Activated naive CD4-positive, alpha-beta T cell treated with anti-CD3 and anti-CD28 coated beads for 36 hours (primary cell): ENCODE results near the gene MX2. TPM values are rescaled to one million over a fixed set of nuclear protein-coding genes. Genes with fewer than 3 reads are reported as not detected.

Experiments used
- CTCF ChIA-PET: fragments of 350-600 bp; sonication (Branson Sonifier 250); formaldehyde crosslinking; loops from one replicate; lab custom pipeline; 2021; ENCODE audit warnings: antibody characterized with exemption; lab: Charles Lee
- DNase-seq: peaks from one replicate; pipeline ENCODE4 v3.0.0-alpha.2; 2020
- H3K27ac Mint-ChIP-seq: one replicate; pipeline ENCODE4 v1.8.0; 2021; ENCODE audit warnings: mild to moderate bottlenecking, mixed read lengths
- H3K27me3 Mint-ChIP-seq: one replicate; pipeline ENCODE4 v1.8.0; 2021; ENCODE audit warnings: low read depth, mixed read lengths
- H3K36me3 Mint-ChIP-seq: one replicate; pipeline ENCODE4 v1.8.0; 2021; ENCODE audit warnings: low read depth, mixed read lengths
- H3K4me1 Mint-ChIP-seq: one replicate; pipeline ENCODE4 v1.8.0; 2021; ENCODE audit warnings: low read depth, mixed read lengths
- H3K4me3 Mint-ChIP-seq: one replicate; pipeline ENCODE4 v1.8.0; 2021; ENCODE audit warnings: mild to moderate bottlenecking, moderate library complexity, mixed read lengths
- H3K9me3 Mint-ChIP-seq: one replicate; pipeline ENCODE4 v1.8.0; 2021; ENCODE audit warnings: mixed read lengths
- intact Hi-C: fragments of 100-400 bp; cut with micrococcal nuclease; formaldehyde crosslinking; loops from one replicate; pipeline ENCODE4 v1.15.1; 2023
- total RNA-seq, 2 experiments: library from RNA; stranded (reverse); gene quantifications; one replicate each; pipeline ENCODE4 v1.2.3, GENCODE V29; 2021

MX2 gene
- total RNA-seq, 2 experiments from 2014 or later, result 32.5 to 33.4 TPM

DNA sequence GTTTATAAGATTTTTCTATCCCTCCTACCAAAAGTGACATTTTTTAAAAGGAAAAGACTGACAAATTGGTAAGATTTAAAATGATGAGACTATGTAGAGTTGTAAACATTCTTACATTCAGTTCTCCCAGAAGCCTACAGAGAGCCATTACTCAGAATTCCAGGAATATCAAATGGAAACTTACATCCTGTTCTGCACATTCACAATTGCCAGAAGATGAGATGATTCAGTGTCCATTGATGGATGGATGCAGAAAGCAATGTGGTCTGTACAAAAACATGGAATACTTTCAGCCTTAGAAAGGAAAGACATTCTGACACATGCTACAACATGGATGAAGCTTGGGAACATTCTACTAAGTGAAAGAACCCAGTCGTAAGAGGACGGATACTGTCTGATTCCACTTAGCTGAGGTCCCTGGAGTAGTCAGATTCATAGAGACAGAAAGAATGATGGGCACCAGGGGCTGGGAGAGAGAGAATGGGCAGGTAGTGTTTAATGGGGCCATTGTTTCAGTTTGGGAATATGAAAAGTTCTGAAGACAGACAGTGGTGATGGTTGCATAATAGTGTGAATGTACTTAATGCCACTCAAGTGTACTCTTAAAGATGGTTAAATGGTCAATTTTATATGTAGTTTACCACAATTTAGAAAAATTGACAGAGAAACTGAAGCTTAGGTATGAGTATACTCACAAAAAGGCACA, 80.8 kb downstream of the MX2 start:
- Mint-ChIP-seq H3K36me3 (peaks cover 73% of the 10 kb centered on the region), H3K9me3 (no peaks in the 10 kb centered on the region), H3K27me3 (no peaks in the 10 kb centered on the region), H3K4me3 (no peak overlapping the region), H3K27ac (no peak overlapping the region), H3K4me1 (no peaks in the 10 kb centered on the region)
- DNase-seq, result no peak
- intact Hi-C loops, result no loop called here
- CTCF ChIA-PET, result interaction anchor here (1.1 kb wide), 1 partner anchor 160 kb away, joined by 3 read pairs; no protein-coding TSS in a partner anchor

DNA sequence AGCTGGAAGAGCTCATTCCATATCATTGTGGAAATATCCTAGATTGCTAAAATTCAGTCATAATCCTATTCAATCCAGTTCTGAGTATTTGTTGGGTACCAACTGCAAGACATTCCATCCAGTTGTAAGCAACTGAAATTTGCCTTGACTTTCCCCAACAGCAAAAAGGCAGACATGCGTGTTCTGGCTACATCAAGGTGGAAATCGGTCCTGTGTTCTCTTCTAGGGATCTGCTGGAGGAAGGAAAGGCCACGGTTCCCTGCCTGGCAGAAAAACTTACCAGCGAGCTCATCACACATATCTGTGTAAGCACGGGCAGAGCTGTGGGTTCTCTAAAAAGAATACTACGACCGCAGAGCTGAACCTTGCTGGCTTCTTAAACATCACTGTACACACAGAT, 81.7 kb downstream of the MX2 start:
- no peaks in the 10 kb centered on the region for H3K4me1 Mint-ChIP-seq
- no peaks in the 10 kb centered on the region for H3K9me3 Mint-ChIP-seq
- DNase-seq, result no peak
- no peaks in the 10 kb centered on the region for H3K27me3 Mint-ChIP-seq
- no peak overlapping the region for H3K27ac Mint-ChIP-seq
- H3K36me3 Mint-ChIP-seq, result peaks cover 68% of the 10 kb centered on the region
- CTCF ChIA-PET, result no interaction called here
- H3K4me3 Mint-ChIP-seq, result no peak overlapping the region
- intact Hi-C loops, result no loop called here

DNA sequence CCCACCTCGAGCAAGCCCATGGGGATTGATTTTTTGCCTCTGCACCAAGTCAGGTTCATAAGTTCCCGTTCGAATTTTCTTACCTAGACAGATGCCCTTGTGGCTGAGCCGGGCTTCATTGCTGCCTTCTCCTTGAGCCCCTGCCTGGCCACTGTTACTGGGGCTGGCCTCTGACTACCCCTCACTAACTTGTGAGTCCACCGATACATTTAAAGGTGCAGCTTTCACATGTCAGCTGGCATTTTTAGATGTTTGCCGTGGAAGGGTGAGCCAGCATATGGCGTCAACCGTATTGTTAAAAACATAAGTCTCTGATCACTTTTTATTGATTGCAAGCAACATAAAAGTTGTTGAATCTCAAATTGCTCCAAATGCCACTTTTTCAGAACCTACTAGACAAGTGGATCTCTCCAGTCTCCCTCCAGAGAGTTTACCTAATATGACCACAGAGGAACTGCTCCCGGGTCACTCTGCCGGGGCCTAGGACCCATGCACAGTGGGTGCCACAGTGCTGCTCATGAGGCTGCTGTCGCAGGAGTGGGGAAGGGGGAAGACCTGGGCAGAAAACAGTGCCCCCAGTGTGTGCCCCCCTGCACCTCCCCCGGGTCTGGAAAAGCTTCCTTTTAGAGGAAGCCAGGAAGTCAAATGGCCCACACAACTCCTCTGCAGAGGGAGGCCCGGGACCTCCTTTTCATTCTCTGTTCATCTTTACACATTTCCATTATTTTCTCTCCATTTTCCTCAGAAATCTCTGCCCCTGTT, 83.1 kb downstream of the MX2 start:
- intact Hi-C loops, result no loop called here
- DNase-seq, result no peak
- Mint-ChIP-seq H3K27me3 (no peaks in the 10 kb centered on the region), H3K36me3 (peaks cover 67% of the 10 kb centered on the region), H3K9me3 (no peaks in the 10 kb centered on the region), H3K4me1 (no peaks in the 10 kb centered on the region), H3K27ac (no peak overlapping the region), H3K4me3 (no peak overlapping the region)
- CTCF ChIA-PET, result interaction anchor here (0.7 kb wide), 1 partner anchor 162 kb away, joined by 3 read pairs; no protein-coding TSS in a partner anchor

DNA sequence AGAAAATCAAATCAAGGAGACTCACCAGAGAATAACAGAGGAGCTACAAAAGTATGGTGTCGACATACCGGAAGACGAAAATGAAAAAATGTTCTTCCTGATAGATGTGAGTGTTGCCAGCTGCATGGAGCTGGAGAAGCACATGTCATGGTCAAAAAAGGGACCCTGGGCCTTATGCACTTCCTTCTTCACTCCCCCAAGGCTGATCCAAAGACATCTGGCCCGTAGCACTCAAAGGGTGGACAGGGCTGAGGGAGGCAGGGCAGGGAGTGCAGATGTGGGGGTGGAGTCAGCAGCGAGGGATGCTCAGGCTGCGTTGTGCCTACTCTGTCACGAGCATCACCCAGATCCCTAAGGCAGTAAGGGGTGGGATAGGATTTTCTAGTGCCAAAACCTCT, 83.6 kb downstream of the MX2 start:
- H3K27me3 Mint-ChIP-seq, result no peaks in the 10 kb centered on the region
- intact Hi-C loops, result no loop called here
- H3K4me1 Mint-ChIP-seq, result no peaks in the 10 kb centered on the region
- H3K36me3 Mint-ChIP-seq, result peaks cover 62% of the 10 kb centered on the region
- no peak overlapping the region for H3K4me3 Mint-ChIP-seq
- H3K9me3 Mint-ChIP-seq, result no peaks in the 10 kb centered on the region
- H3K27ac Mint-ChIP-seq, result no peak overlapping the region
- CTCF ChIA-PET, result interaction anchor here (0.7 kb wide), 1 partner anchor 162 kb away, joined by 3 read pairs; no protein-coding TSS in a partner anchor
- DNase-seq, result no peak

DNA sequence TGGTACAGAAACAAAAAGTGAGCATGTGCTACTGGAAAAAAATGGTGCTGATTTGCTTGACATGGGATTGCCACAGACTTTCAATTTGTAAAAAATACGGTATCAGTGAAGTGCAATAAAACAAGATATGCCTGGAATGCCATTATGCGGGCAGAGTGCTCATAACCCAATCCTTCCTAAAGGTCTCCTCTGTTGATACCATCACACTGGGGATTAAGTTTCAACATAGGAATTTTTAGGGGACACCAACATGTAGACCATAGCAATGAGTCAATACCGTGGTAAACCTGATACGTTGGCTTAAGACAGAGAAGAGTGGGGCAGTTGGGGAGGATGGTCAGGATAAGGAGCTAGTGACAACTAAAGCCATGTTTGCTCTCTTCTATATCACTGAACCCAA, 84.8 kb downstream of the MX2 start:
- H3K27me3 Mint-ChIP-seq, result no peaks in the 10 kb centered on the region
- DNase-seq, result no peak
- intact Hi-C loops, result no loop called here
- H3K4me3 Mint-ChIP-seq, result no peak overlapping the region
- no peaks in the 10 kb centered on the region for H3K9me3 Mint-ChIP-seq
- H3K27ac Mint-ChIP-seq, result no peak overlapping the region
- H3K36me3 Mint-ChIP-seq, result peaks cover 59% of the 10 kb centered on the region
- H3K4me1 Mint-ChIP-seq, result no peaks in the 10 kb centered on the region
- CTCF ChIA-PET, result no interaction called here

DNA sequence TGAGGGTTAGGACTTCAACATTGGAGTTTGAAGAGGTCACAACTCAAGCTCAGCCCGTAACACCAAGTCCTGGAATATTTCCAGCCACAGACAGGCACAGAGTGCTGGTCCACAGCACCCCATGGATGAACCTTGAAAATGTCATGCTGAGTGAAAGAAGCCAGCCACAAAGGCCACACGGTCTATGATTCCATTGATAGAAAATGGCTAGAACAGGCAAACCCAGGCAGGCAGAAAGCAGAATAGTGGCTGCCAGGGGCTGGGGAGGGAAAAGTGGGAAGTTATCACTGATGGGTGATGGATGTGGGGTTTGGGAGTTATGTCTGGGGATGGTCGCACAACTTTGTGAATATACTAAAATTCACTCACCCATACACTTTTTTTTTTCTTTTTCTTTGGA, 85.5 kb downstream of the MX2 start:
- Mint-ChIP-seq H3K4me1 (no peaks in the 10 kb centered on the region), H3K27me3 (no peaks in the 10 kb centered on the region), H3K9me3 (no peaks in the 10 kb centered on the region), H3K27ac (no peak overlapping the region), H3K36me3 (peaks cover 55% of the 10 kb centered on the region), H3K4me3 (no peak overlapping the region)
- CTCF ChIA-PET, result no interaction called here
- DNase-seq, result no peak
- intact Hi-C loops, result no loop called here

DNA sequence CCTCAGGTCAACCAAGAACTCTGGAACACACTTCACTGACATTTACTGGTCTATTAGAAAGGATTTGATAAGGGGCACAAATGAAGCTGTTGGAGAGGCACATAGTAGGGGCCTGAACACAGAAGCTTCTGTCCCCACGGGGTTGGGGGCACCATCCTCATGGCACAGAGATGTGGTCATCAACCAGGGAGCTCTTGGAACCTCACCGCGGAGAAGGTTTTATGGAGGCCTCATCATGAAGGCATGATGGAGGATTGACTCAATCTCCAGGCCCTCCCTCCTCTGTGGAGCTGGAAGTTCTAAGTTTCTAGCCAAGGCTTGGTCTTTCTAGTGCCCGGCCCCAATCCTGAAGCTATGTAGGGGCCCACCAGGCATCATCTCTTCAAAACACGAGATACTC, 87.8 kb downstream of the MX2 start:
- Mint-ChIP-seq H3K9me3 (no peaks in the 10 kb centered on the region), H3K27ac (no peak overlapping the region), H3K36me3 (peaks cover 48% of the 10 kb centered on the region), H3K4me1 (no peaks in the 10 kb centered on the region), H3K27me3 (no peaks in the 10 kb centered on the region), H3K4me3 (no peak overlapping the region)
- intact Hi-C loops, result no loop called here
- DNase-seq, result no peak
- CTCF ChIA-PET, result no interaction called here

DNA sequence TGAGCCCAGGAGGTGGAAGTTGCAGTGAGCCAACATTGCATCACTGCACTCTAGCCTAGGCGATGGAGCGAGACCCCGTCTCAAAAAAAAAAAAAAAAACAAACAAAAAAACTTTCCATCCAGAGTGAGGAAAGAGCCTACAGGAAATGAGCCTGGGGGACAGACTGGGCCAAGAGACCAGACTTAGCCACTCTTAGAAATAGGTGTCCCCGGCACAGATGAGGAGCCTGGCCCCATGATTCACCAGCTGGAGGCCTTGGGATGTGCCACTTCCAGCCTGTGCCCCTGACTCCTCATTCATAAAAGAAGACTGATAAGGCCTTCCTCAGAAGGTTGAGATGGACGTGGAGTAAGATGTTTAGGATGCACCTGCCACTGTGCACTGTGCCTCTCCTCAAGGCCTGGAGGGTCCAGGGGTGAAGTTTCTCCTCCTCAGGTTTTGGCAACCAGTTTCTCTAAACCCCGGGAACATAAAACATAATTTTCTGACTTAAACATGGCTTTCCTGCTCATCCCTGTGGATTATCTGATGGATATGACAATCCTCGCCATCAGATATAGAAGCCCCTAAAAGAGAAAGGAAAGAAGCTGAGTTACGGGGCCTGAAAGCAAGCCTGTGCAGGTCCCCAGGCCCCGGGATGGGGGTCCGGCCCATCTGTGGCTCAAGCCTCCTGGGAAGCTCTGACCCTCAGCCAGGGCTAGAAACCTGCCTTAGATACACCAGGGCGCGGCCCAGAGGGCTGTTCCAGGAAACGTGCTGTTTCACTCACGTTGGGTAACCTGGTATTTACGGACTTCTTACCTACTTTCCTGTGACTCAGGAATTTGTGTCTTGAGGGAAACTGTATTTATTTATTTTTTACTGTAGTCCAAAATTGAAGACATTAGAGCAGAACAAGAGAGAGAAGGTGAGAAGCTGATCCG, 90.2 kb downstream of the MX2 start:
- no peak for DNase-seq
- H3K9me3 Mint-ChIP-seq, result no peaks in the 10 kb centered on the region
- H3K36me3 Mint-ChIP-seq, result peaks cover 33% of the 10 kb centered on the region
- no peaks in the 10 kb centered on the region for H3K27me3 Mint-ChIP-seq
- H3K4me3 Mint-ChIP-seq, result no peak overlapping the region
- H3K27ac Mint-ChIP-seq, result no peak overlapping the region
- H3K4me1 Mint-ChIP-seq, result no peaks in the 10 kb centered on the region
- CTCF ChIA-PET, result interaction anchor here (1.5 to 1.7 kb wide), 2 partner anchors 8 to 169 kb away, joined by 4 to 7 read pairs; no protein-coding TSS in a partner anchor
- intact Hi-C loops, result no loop called here

DNA sequence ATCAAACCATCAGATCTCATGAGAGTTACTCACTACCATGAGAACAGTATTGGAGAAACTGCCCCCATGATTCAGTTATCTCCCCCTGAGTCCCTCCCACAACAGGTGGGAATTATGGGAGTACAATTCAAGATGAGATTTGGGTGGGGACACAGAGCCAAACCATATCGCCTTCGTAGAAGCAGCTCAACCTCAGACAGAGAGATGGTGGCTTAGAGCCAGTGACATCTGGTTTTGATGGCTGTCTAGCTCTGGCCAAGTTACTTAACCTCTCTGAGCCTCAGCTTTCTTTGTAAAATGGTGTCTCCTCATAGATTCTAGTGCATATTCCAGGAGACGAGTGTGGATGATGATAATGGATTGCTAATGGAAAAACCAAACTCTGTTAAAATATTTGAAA, 91.4 kb downstream of the MX2 start:
- Mint-ChIP-seq H3K9me3 (no peaks in the 10 kb centered on the region), H3K27me3 (no peaks in the 10 kb centered on the region), H3K4me1 (no peaks in the 10 kb centered on the region), H3K36me3 (peaks cover 28% of the 10 kb centered on the region), H3K4me3 (no peak overlapping the region), H3K27ac (peak overlapping the region; percentile 61)
- no peak for DNase-seq
- CTCF ChIA-PET, result interaction anchor here (1.5 to 1.7 kb wide), 2 partner anchors 7 to 170 kb away, joined by 4 to 7 read pairs; no protein-coding TSS in a partner anchor
- intact Hi-C loops, result no loop called here

DNA sequence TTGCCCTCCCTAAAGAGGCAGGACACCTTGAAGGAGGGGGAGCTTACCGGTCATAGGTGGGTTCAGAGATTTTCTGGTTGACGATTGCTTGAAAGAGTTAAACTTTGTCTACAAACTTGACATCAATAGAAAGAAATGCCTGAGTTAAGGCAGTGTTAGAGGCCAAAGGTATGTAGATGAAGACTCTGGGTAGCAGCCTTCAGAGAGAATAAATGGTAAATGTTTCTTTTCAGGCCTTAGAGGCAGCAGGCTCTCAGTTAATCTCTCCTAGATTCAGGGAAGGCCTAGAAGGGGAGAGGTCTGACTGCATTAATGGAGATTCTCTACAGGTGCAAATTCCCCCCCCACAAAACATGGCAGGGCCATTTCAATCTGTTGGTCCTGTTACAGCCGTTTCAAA, 91.9 kb downstream of the MX2 start:
- no peak overlapping the region for H3K4me3 Mint-ChIP-seq
- H3K4me1 Mint-ChIP-seq, result no peaks in the 10 kb centered on the region
- intact Hi-C loops, result no loop called here
- no peaks in the 10 kb centered on the region for H3K9me3 Mint-ChIP-seq
- H3K27ac Mint-ChIP-seq, result peak overlapping the region; percentile 61
- CTCF ChIA-PET, result no interaction called here
- no peak for DNase-seq
- peaks cover 28% of the 10 kb centered on the region for H3K36me3 Mint-ChIP-seq
- H3K27me3 Mint-ChIP-seq, result no peaks in the 10 kb centered on the region

DNA sequence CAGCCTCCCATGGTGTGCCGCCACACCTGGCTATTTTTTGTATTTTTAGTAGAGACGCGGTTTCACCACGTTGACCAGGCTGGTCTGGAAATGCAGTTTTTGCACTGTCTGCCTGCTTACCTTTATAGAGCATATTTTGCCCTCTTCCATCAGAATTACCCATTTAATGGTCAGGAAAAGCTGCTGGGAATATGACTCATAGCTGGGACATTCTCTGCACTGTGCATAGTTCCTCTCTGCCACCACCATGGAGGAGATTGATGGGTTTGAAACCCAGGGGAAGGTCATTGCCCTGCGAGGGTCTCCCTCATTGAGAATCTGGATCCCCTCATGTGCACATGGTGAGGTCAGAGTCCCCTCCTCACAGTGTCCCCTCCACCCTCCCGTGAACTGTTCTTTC, 96.3 kb downstream of the MX2 start:
- intact Hi-C loops, result no loop called here
- Mint-ChIP-seq H3K9me3 (no peaks in the 10 kb centered on the region), H3K4me3 (no peak overlapping the region), H3K27ac (no peak overlapping the region), H3K27me3 (no peaks in the 10 kb centered on the region), H3K36me3 (peaks cover 14% of the 10 kb centered on the region), H3K4me1 (no peaks in the 10 kb centered on the region)
- CTCF ChIA-PET, result interaction anchor here (1.1 to 3.0 kb wide), 2 partner anchors 175 to 179 kb away, joined by 3 to 52 read pairs; no protein-coding TSS in a partner anchor
- no peak for DNase-seq

DNA sequence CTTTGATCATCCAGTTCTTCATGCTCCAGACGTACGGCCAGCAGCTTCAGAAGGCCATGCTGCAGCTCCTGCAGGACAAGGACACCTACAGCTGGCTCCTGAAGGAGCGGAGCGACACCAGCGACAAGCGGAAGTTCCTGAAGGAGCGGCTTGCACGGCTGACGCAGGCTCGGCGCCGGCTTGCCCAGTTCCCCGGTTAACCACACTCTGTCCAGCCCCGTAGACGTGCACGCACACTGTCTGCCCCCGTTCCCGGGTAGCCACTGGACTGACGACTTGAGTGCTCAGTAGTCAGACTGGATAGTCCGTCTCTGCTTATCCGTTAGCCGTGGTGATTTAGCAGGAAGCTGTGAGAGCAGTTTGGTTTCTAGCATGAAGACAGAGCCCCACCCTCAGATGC, 96.7 kb downstream of the MX2 start:
- CTCF ChIA-PET, result interaction anchor here (1.1 to 3.0 kb wide), 2 partner anchors 175 to 180 kb away, joined by 3 to 52 read pairs; no protein-coding TSS in a partner anchor
- no peak for DNase-seq
- Mint-ChIP-seq H3K27ac (no peak overlapping the region), H3K27me3 (no peaks in the 10 kb centered on the region), H3K36me3 (peaks cover 12% of the 10 kb centered on the region), H3K4me1 (no peaks in the 10 kb centered on the region), H3K4me3 (no peak overlapping the region), H3K9me3 (no peaks in the 10 kb centered on the region)
- intact Hi-C loops, result no loop called here
